Frontal cortex (tissue), 4 donors: Measurements from ENCODE around the gene PTPN3. TPM values are rescaled to one million over a fixed set of nuclear protein-coding genes. Genes with fewer than 3 reads are reported as not detected.

Experiments
- DNase-seq, 2 donors: peaks; one replicate each; pipeline ENCODE4 v3.0.0; 2012; ENCODE audit warnings: low spot score in 2 of 2
- FAIRE-seq: peaks from 2 replicates; lab custom pipeline; 2012; peaks lifted over from hg19 to GRCh38; lab: Jason Lieb, UNC
- total RNA-seq: library from RNA; depleted of rRNA; stranded (reverse); fragments of >200 nt; gene quantifications from one replicate; pipeline ENCODE4 v1.2.3, GENCODE V29; 2014
- donor health status: control.
- donor health status: control.
- donor health status: control.

PTPN3 gene
- total RNA-seq, 1 donor from 2014 or later = 3.3 TPM

DNA sequence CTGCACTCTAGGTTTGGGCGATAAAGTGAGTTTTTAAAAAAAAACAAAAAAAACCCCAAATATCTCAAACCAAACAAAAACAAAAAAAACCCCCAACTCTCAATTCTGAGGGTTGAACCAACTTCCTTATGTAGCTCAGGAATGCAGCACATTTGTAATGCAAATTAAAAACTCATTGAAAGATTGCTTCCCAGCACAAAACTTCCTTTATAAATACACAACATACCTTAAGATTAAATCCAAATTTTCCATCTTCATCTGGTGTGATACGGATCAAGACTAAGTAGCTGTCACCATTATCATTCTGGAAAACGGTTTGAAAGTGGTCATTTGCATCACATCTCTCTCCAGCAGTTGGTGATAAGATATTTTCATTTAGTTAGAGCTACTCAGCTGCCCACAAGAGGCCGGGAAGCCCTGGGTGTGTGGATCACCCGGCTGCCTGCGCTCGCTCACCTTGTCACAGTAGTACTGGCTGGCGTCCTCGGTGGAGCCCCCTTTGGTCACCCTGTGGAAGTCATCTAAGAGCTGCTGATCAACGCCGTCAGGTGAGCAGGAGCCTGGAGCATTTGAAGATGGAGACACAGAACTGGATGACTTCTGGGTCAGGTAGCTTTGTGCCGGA, 88.2 kb downstream of the PTPN3 start:
- DNase-seq = no peak
- no peak for FAIRE-seq

DNA sequence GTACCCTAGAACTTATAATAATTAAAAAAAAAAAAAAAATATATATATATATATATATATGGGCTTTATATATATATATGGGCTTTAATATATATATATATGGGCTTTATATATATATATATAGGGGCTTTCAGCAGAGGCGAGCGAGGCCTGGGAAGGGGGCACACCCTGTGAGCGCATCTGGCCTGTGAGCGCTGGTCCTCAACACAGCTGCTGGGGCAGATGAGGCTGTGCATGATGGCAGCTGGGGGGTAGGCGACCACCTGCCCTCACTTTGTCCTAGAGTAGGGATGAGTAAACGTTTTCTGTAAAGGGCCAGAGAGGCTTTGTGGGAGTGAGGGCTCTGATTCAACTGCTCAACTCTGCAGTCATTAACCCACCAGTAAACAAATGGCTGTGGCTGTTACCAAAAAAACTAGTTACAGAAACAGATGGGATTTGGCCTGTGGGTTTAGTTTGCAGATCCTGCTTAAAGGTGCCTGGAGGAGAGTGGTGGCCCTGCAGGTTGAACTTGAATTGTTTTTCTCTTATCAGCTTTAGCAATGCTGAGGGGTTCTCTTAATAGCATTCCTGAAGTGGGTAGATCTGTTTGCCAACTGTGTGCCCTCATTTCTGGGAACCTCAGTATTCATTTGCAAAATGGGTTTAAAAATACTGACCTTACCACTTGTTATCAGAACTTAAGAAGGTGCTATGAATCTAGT, 89.2 kb downstream of the PTPN3 start:
- FAIRE-seq = no peak
- no peak for DNase-seq

DNA sequence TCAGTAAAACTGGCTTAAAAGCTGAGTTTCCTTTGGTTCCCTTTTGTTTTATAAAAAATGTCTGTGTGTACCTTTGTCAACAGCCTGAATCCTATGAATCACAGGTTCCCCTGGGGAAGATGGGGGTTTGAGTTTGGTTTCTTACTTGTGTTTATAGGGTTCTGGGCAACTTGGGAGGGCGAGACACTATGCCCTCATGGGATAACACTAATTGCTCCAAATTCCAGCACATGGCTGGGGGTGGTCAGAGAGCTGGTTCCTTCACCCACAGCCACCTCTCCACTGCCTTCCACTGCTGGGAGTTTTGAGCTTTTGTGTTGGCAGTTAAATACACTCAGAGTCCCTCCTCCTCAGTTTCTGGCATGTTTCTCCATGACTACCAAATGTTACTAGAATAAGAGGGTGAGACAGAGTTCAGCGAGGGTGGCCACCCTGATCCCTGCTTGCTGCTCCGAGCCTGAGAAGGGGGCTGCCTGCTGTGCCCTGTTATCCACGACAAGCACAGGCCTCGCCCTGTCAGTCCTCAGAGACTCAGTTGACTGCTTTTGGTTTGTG, 94.3 kb downstream of the PTPN3 start:
- DNase-seq = no peak

DNA sequence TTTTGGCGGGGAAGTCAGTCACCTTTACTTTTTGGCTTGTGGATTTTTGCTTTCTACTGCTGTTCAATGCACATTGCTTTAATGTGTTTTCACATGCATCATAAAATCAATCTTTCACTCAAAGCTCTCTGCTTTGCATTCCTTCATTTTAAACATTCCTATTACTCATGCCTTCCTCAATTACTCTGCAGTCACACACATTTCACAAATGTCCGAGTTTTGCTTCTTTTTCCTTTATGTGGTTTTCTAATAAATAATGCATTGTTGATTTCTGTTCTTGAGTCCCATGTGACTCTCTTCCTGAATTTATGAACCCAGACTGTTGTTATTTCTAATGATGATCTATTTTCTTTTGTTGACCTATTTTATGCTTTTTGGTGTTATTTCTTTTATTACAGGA, 95.0 kb downstream of the PTPN3 start:
- DNase-seq (no peak), FAIRE-seq (no peak)

More for the DNA sequence above, 94.3 kb downstream of the PTPN3 start:
- FAIRE-seq = no peak

DNA sequence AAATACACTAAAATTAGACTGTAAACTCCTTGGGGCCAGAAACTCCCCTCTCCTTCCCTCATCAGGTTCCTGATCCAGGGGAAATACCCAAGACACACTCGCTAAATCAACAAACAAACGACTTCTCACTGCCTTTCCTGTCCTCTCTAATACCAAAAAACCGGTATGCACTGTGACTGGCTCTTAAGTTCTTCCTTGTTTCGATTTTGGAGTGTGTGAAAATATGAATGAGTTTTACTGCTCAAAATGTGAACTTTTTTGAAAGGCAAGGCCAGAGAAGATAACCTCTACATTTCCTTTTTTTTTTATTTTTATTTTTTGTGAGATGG, 96.2 kb downstream of the PTPN3 start:
- DNase-seq (no peak), FAIRE-seq (no peak)

DNA sequence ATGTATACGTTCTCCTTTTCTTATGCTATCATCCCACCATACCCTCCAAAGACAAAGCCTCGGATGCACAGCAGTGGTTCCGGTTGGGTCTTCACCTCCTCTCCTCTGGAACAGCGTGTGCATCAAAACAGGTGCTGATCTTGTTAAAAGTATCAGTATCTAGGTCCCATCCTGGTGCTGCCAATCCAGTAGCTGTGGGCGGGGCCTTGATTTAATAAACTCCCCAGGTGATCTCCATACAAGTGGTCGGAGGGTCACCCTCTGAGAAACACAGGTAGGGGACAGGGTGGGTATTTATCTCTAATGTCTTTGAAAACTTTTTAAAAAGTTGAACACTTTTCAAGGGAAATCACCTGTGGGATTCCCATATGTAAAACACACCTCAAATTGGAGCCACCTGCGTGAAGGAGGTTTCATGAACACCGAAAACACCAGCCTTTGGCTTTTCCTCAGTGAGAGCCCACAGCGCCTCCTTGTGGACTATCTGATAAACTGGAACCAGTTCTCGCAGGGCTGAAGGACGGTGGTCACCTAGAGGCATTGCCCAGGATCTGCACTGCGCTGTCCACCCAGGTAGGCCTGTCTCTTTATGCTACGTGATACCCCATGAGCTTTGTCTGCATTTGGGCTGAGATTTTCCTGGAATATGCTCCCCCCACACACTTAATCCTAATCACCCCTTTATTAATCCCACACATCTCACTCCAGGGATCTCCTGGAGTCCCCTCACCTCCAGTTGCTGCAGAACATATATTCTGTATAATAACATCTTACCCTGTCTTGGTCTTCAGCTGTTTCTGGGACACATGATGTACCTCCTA, 96.7 kb downstream of the PTPN3 start:
- DNase-seq (peak in 1 of 2 donors; percentile 32), FAIRE-seq (no peak)

DNA sequence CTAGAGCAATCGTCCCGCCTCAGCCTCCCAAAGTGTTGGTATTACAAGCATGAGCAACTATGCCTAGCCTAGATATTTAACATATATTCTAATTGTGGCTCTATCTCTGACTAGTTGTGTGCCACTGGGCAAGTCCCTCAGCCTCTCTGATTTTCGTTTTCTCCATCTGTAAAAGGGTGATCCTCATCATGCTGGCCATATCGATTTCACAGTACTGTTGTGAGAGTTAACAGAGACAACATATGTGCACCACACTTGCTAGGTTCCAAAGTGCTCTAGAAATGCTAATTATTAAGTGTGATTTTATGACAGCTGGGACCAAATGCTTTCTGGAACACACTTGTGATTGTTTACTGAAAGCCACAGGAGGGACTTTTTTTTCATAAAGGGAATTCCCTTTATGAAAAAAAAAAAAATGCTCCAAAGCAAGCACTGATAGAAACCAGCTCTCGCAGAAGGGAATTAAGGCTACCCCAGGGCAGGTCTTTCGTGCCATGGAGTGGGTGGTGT, 98.8 kb downstream of the PTPN3 start:
- no peak for FAIRE-seq
- no peak for DNase-seq

DNA sequence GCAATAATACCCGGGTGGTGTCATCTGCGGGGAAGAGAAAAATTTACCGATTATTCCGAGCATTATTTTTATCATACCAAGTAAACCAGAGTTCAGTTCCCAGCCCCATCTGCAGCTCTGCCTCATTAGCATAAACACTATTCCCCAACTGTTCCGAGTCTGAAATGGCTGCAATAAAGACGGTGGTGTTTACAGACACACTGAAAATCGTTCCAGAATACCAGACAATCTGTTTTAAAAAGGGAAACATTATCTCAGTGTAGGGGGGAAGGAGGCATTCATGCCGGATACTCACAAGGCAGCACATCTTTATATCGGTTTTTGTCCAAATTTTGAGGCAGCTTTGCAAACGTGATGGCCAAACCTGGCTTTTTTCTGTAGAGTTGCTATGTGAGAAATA, 106.9 kb downstream of the PTPN3 start:
- FAIRE-seq = no peak

DNA sequence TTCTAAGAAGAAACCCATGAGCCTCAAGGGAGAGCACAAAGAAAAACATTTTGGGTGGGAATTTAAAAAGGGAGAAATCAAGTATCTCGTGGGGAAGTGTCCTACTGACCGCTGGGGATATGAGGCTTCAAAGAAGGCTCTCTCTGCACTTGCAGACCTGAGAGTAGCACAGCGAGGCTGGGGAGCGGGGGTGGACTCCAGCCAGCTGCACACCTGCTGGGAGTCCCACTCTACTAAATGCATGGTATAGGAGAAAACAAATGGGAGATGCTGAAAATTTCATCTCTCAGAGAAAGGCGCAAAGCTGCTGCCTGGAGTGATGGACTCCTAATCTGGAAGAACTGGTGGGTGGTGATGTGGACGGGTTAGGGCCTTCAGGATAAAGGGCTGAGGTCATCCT, 110.3 kb downstream of the PTPN3 start:
- DNase-seq (no peak), FAIRE-seq (no peak)

More for the DNA sequence above, 106.9 kb downstream of the PTPN3 start:
- DNase-seq = no peak

DNA sequence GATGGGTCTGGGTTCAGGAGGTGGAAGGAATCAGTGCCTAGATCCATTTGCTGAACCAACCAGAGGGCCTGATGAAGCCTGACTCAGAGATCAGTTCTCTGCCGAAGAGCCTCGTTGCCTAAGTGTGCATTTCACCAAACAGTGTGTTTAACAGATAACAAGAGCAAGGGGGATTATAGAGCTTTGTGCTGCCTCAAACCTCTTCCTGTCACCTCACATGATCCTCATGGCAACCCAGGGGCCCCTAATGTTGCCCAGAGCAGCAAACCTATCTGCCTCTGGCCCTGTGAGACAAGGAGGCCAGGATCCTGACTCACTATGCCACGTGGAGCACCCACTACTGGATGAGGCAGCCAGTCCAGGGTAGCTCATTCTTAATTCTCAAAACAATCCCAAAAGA, 110.9 kb downstream of the PTPN3 start:
- no peak for DNase-seq
- no peak for FAIRE-seq

DNA sequence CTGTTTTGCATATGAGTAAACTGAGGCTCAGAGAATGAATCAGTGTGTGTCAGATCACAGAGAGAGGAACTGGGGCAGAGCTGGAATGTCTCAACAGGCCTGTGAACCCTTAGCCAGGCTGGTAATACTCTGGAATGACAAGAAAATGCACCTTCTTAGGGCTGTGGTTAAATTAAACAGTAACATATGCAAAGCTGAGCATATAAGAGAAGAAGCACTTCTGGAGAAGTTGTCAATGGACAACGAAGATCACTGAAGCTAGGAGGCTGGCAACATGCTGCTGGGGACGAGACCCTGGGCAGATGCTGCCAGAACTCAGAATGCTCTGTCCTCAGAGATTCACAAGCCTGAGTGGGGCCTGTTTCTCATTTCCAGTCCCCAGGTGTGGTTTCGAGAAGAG, 112.6 kb downstream of the PTPN3 start:
- DNase-seq = no peak

DNA sequence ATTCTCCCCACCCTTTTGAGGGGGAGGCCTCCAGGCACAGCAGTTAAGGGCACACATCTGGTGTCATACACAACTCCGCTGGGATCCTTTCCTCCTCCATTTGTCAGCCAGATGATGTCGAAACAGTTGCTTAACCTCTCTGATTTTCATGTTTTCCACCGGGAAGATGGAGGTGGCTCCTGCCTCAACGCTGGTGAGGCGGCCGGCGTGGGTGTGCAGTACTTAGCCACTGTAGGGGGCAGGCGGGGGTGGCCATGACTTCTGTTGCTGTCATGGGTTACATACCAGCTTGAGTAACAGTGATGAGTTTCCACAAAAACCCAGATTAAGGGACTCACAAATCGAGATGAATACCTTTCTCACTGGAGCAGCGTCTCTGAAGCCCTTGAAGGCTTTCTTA, 114.2 kb downstream of the PTPN3 start:
- no peak for DNase-seq
- FAIRE-seq = no peak

More for the DNA sequence above, 112.6 kb downstream of the PTPN3 start:
- no peak for FAIRE-seq

DNA sequence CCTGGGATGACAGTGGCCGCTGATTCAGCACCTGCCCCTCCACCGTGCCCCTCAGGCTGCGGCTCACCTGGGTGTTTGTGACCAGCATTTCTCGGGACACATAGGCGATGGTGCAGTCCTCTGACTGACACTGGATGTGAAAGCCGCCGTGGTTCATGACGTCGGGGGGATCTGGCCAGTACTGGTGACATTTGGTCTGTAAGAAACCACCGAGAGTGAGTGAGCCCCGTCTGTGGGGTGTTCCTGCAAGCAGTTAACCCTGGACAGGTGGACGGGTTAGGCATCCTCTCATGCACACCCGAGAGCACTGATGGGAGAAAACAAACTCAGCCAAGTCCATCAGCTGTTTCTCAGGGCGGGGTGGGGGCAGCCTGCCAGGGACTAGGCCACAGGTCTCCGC, 114.8 kb downstream of the PTPN3 start:
- FAIRE-seq (no peak), DNase-seq (no peak)

DNA sequence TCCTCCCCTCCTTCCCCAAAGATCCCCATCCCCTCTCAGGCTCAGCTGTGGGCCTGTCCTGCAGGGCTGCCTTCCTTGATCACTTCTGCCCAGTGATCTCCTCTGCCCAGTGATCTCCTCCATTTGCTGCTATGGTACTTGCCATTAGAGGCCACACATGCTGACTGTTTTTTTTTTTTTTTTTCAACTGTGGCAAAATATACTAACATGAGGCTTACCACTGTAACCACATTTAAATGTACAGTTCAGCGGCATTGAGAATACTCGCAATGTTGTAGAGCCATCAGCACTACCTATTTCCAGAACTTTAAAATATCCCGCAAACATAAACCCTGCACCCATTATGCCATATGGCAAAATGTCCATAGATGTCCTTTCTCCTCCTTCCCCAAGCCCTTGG, 115.5 kb downstream of the PTPN3 start:
- no peak for DNase-seq
- no peak for FAIRE-seq

DNA sequence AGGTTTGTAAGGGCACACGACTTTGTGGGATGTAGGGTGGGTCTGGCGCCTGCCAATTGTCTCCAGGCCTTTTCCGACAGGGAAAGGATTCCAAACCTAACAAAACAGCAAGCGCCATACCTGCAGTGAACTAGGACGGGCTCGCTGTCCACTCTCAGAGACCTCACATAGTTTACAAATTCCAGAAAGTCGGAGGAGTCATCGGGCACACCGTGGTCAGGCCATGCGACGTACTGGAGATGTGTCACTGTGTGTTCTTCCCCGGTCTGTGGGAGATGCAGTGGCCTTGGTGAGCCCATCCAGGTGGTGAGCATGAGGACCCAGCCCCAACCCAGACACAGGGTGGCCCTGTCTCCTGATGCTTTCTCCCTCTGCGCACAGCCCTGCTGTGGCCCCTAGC, 115.9 kb downstream of the PTPN3 start:
- DNase-seq = no peak
- no peak for FAIRE-seq

DNA sequence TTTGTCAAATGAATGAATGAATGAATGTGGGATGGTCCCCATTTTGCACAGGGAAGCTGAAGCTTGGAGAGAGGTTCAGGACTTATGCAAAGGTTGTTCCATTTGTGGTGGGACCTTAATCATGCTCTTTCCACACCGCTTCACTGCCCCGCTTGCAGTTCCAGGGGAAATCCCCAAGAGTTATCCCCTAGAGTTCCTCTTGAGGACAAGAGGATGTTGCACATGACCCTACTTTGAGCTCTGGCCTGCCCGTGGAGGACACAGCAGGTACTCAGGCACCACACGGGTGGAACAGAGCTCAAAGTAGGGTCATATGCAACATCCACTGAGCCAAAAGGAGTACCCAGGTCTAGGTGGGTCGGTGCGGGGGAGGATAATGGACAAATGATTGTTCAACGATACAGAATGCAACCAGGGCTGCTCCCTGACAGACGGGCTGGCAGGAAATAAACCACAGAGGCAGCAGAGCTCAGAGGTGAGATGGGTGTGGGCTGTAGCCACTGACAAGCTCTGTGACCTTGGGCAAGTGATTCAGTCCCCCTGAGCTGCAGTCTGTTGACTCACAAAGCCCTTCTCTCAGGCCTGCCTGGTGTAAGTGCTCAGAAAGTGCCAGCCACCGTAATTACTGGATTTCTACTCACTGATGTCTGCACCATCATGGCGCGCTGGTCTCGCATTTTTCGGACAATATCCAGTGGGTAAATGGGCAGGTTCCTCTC, 116.9 kb downstream of the PTPN3 start:
- no peak for DNase-seq
- FAIRE-seq = no peak

DNA sequence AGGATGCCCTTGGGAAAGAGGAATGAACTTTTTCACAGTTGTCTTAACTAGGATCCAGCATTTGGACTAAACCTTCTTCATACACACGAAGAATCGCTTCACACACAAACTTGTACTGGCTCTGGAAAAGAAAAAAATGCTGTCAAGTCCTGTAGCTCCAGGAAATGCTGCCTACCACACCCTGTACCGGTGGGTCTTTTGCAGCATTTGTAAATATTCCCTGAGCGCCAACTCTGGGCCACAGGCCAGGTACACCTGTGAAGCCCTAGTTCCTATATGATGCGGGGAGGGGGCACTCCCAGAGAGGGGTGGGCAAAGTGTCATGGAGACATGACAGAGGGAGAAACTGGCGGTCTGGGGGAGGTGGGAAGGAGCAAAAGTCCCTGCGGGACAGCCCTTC, 118.6 kb downstream of the PTPN3 start:
- DNase-seq = no peak
- FAIRE-seq = no peak

DNA sequence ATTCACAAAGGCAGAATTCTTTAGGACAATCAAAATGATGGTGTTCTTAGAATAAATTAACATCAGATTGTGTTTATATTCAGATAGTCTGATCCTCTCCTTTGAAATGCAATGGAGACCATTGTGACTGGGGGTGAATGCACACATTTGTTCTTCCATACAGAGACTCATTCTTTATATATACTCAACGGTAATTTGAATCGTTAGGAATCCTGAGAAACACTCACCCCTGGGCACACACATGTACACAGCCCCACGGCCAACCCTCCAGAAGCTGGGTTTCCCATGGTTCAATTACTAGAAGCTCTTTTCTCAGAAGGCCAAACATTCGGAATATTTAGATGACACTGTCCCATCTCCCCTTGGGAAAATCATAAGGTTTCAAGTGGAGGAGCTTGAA, 119.8 kb downstream of the PTPN3 start:
- DNase-seq (no peak), FAIRE-seq (no peak)

DNA sequence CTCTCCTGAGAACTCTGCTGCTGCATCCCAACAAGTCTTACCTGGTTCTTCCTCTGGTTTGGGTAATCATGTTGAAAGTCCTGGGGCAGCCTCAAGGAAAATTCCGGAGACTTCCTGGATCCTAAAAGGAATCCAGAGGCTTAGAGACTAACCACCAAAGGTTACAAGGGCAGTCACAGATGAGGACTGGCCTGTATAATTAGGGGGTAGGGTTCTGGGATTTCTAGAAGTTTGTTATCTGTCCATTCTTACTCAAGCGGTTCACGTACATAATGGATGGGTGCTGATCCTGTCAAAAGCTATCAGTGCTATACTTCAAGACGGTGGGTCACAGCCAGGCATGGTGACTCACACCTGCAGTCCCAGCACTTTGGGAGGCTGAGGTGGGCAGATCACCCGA, 125.9 kb downstream of the PTPN3 start:
- FAIRE-seq (no peak), DNase-seq (no peak)

DNA sequence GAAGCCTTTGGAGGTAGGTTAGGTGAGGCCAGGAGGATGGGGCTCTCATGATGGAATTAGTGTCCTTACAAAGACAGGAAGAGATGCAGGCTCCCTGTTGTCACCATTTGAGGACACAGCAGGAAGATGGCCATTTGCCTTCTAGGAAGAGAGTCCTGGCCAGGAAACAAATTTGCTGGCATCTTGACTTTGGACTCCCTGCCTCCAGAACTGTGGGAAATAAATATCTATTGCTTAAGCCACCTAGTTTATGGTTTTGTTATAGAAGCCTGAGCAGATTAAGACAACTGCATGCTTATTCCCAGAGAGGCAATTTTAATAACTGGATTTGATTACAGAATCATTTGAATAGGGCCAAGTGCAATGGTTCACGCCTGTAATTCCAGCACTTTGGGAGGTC, 126.7 kb downstream of the PTPN3 start:
- DNase-seq = no peak
- no peak for FAIRE-seq
